ENCODE data around the gene CHST8. TPM values are rescaled to one million over a fixed set of nuclear protein-coding genes. Genes with fewer than 3 reads are reported as not detected.

The CHST8 gene
- total RNA-seq, 1 experiment from 2014 or later: not detected

DNA sequence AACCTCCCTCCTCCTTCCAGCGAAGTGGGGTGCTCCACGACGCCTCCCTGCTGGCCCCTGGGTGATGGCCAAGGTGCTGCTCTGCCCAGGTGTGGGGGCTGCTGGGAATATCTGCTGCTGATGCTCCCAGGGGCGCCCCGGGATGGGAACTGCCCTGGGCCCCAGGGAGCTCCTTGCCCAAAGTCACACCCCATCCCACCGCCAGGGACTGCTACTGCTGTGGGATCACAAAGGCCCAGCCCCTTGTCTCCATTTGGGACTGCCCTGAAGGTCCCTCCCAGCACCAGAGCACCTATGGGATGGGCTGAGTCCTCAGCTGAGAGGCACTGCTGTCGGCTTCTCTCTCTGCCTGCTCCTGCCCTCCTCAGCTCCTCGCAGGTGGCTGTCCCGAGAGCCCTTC lies 19.0 kb downstream of the CHST8 start:
- H3F3A ChIP-seq (ENCODE audit: insufficient read depth, low read depth): no peaks in the 10 kb centered on the region
- intact Hi-C loops (cut with micrococcal nuclease; ENCODE audit: unreplicated experiment): no loop called here
- H3K9me2 ChIP-seq (ENCODE audit: insufficient read depth): no peaks in the 10 kb centered on the region
- H3K4me3 ChIP-seq: no peak overlapping the region
- H4K20me1 ChIP-seq (ENCODE audit: insufficient read depth): no peaks in the 10 kb centered on the region
- H3K27me3 ChIP-seq (ENCODE audit: insufficient read depth, low read depth): peaks cover 94% of the 10 kb centered on the region
- TF ChIP-seq, protein P1, sequence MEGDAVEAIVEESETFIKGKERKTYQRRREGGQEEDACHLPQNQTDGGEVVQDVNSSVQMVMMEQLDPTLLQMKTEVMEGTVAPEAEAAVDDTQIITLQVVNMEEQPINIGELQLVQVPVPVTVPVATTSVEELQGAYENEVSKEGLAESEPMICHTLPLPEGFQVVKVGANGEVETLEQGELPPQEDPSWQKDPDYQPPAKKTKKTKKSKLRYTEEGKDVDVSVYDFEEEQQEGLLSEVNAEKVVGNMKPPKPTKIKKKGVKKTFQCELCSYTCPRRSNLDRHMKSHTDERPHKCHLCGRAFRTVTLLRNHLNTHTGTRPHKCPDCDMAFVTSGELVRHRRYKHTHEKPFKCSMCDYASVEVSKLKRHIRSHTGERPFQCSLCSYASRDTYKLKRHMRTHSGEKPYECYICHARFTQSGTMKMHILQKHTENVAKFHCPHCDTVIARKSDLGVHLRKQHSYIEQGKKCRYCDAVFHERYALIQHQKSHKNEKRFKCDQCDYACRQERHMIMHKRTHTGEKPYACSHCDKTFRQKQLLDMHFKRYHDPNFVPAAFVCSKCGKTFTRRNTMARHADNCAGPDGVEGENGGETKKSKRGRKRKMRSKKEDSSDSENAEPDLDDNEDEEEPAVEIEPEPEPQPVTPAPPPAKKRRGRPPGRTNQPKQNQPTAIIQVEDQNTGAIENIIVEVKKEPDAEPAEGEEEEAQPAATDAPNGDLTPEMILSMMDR (conservative IDR thresholded peaks at IDR 0.05): no peak
- TF ChIP-seq EZH2 (IDR thresholded peaks at IDR 0.05; ENCODE audit: low read depth): no peak
- no peaks in the 10 kb centered on the region for H3K9me3 ChIP-seq (ENCODE audit: insufficient read depth, low read depth)
- H3K4me1 ChIP-seq (replicated peaks; ENCODE audit: insufficient read depth): no peaks in the 10 kb centered on the region
- H3K79me2 ChIP-seq (ENCODE audit: low read depth): no peaks in the 10 kb centered on the region
- no TSS peak for BruUV-seq (replicated peaks)
- no peak overlapping the region for H3K27ac ChIP-seq
- CTCF ChIA-PET: no interaction called here
- H3K4me2 ChIP-seq: no peak overlapping the region
- POLR2A ChIA-PET (ENCODE audit: unreplicated experiment): no interaction called here
- H3K36me3 ChIP-seq (ENCODE audit: low read depth): no peaks in the 10 kb centered on the region
- no peak overlapping the region for H2AFZ ChIP-seq
- DNase-seq: no peak

DNA sequence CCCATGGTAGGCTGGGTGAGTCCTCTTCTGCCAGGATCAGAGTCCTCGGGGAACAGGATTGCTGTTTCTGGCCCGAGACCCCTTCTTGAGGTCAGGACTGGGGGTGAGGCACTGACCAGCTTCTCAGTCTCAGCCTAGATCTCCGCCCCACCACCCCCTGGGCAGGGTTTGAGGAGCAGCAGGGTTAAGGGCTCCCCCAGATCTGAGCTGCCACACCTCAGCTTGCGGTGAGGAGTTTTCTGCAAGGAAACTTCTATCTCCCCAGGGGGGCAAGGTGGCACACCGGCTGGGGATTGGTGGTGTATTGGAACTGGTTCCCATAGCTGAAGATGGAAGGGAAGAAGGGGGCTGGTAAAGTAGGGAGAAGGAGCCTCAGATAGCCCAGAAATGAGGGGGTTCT lies 19.5 kb downstream of the CHST8 start:
- no peak overlapping the region for H2AFZ ChIP-seq
- no peaks in the 10 kb centered on the region for H3K36me3 ChIP-seq (ENCODE audit: low read depth)
- H3K9me2 ChIP-seq (ENCODE audit: insufficient read depth): no peaks in the 10 kb centered on the region
- CTCF ChIA-PET: no interaction called here
- peaks cover 94% of the 10 kb centered on the region for H3K27me3 ChIP-seq (ENCODE audit: insufficient read depth, low read depth)
- TF ChIP-seq EZH2 (IDR thresholded peaks at IDR 0.05; ENCODE audit: low read depth): no peak
- TF ChIP-seq, protein P1 (conservative IDR thresholded peaks at IDR 0.05): no peak
- H4K20me1 ChIP-seq (ENCODE audit: insufficient read depth): no peaks in the 10 kb centered on the region
- intact Hi-C loops (cut with micrococcal nuclease; ENCODE audit: unreplicated experiment): no loop called here
- no peaks in the 10 kb centered on the region for H3K79me2 ChIP-seq (ENCODE audit: low read depth)
- no TSS peak for BruUV-seq (replicated peaks)
- H3F3A ChIP-seq (ENCODE audit: insufficient read depth, low read depth): no peaks in the 10 kb centered on the region
- no peak overlapping the region for H3K27ac ChIP-seq
- POLR2A ChIA-PET (ENCODE audit: unreplicated experiment): no interaction called here
- no peak for DNase-seq
- no peaks in the 10 kb centered on the region for H3K4me1 ChIP-seq (replicated peaks; ENCODE audit: insufficient read depth)
- no peaks in the 10 kb centered on the region for H3K9me3 ChIP-seq (ENCODE audit: insufficient read depth, low read depth)
- no peak overlapping the region for H3K4me2 ChIP-seq
- H3K4me3 ChIP-seq: no peak overlapping the region

DNA sequence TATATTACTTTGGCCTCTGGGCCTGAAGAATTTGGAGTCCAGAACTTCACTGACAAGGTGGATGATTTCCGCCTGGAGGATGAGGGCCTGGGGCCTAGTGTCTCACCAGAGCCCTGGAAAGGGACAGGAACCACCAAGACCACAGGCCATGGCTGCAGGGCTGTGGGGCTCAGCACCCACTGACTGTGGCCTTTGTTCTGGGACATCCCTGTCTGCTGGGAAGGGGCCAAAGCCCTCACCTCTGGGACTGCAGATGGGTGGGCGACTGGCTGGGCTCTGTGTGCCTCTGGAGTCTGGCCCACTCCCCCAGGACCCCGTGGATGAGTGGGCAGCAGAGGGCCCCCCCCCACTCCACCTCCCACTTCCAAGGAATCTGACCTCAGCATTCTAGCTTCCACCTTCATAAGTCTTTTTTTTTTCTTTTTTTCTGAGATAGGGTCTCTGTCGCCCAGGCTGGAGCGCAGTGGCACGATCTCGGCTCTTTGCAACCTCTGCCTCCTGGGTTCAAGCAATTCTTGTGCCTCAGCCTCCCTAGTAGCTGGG lies 20.3 kb downstream of the CHST8 start:
- ChIA-PET POLR2A (ENCODE audit: unreplicated experiment) (no interaction called here), CTCF (no interaction called here)
- H3K9me2 ChIP-seq (ENCODE audit: insufficient read depth): no peaks in the 10 kb centered on the region
- no peaks in the 10 kb centered on the region for H4K20me1 ChIP-seq (ENCODE audit: insufficient read depth)
- no peak overlapping the region for H3K4me2 ChIP-seq
- peaks cover 93% of the 10 kb centered on the region for H3K27me3 ChIP-seq (ENCODE audit: insufficient read depth, low read depth)
- no peak overlapping the region for H3K27ac ChIP-seq
- H3K4me1 ChIP-seq (replicated peaks; ENCODE audit: insufficient read depth): no peaks in the 10 kb centered on the region
- no peak overlapping the region for H3K4me3 ChIP-seq
- H3F3A ChIP-seq (ENCODE audit: insufficient read depth, low read depth): no peaks in the 10 kb centered on the region
- H3K36me3 ChIP-seq (ENCODE audit: low read depth): no peaks in the 10 kb centered on the region
- no peaks in the 10 kb centered on the region for H3K9me3 ChIP-seq (ENCODE audit: insufficient read depth, low read depth)
- TF ChIP-seq, protein P1 (conservative IDR thresholded peaks at IDR 0.05): no peak
- TF ChIP-seq EZH2 (IDR thresholded peaks at IDR 0.05; ENCODE audit: low read depth): no peak
- no peak for DNase-seq
- intact Hi-C loops (cut with micrococcal nuclease; ENCODE audit: unreplicated experiment): no loop called here
- H2AFZ ChIP-seq: no peak overlapping the region
- no TSS peak for BruUV-seq (replicated peaks)
- no peaks in the 10 kb centered on the region for H3K79me2 ChIP-seq (ENCODE audit: low read depth)
